Body of pancreas (tissue), 4 donors: Measurements from ENCODE around the gene ECM1.

ENCODE experiments used
- POLR2A ChIP-seq, 3 donors: fragments of 450-650 bp; IDR thresholded peaks; one replicate each; pipeline ENCODE4 v1.6.1; 2016; ENCODE audit warnings: antibody characterized with exemption in 3 of 3, mild to moderate bottlenecking in 2 of 3
- TF ChIP-seq, protein P1 (sequence below), 7 experiments: fragments of 450-650 bp in 4 of 7; fragments of 200-600 bp in 3 of 7; sonication (generic) in 3 of 7; IDR thresholded peaks; one replicate each; pipeline ENCODE4 v1.5.1; 2016 to 2019; ENCODE audit warnings: antibody characterized with exemption in 7 of 7

DNA sequence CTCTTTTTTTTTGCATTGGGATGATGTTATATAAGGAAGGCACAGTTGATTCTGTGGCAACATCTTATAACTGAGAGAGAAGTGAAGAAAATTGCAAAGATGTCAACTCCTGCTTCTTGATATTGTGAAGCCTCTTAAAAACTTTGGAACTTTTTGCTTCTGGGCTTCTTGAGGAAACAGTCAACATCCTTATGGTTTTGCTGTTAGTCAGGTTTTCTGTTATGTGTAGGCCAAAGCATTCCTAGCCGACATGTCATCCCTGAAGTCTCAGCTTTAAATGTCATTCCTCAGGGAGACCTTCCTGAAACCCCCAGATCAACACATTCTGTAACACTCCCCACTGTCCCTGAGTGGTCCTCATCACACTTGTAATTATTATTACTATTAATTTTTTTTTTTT lies 20.3 kb downstream of the ECM1 start:
- TF ChIP-seq, protein P1, sequence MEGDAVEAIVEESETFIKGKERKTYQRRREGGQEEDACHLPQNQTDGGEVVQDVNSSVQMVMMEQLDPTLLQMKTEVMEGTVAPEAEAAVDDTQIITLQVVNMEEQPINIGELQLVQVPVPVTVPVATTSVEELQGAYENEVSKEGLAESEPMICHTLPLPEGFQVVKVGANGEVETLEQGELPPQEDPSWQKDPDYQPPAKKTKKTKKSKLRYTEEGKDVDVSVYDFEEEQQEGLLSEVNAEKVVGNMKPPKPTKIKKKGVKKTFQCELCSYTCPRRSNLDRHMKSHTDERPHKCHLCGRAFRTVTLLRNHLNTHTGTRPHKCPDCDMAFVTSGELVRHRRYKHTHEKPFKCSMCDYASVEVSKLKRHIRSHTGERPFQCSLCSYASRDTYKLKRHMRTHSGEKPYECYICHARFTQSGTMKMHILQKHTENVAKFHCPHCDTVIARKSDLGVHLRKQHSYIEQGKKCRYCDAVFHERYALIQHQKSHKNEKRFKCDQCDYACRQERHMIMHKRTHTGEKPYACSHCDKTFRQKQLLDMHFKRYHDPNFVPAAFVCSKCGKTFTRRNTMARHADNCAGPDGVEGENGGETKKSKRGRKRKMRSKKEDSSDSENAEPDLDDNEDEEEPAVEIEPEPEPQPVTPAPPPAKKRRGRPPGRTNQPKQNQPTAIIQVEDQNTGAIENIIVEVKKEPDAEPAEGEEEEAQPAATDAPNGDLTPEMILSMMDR (IDR thresholded peaks at IDR 0.05), result no peak
- TF ChIP-seq POLR2A (IDR thresholded peaks at IDR 0.05), result no peak
